Mesenchymal stem cell (in vitro differentiated cells and primary cell): ENCODE data around the gene GLCE.

Source experiments
- DNase-seq: peaks from one replicate; pipeline ENCODE4 v3.0.0-alpha.2; 2013
- H2AFZ ChIP-seq: one replicate; pipeline ENCODE4 v1.6.1; 2013; ENCODE audit warnings: low read depth, mild to moderate bottlenecking, control low read depth, inconsistent platforms, low read length, moderate library complexity
- H2AK5ac ChIP-seq: 2 replicates; pipeline ENCODE4 v1.6.1; 2013; ENCODE audit warnings: low read length, moderate library complexity, mild to moderate bottlenecking, inconsistent platforms; ENCODE audit not compliant: severe bottlenecking
- H2BK120ac ChIP-seq: one replicate; pipeline ENCODE4 v1.6.1; 2013; ENCODE audit warnings: low read depth, mild to moderate bottlenecking, inconsistent platforms, low read length, moderate library complexity
- H2BK12ac ChIP-seq, 2 experiments: one replicate each; pipeline ENCODE4 v1.6.1; 2013; ENCODE audit warnings: inconsistent platforms in 2 of 2, low read length in 2 of 2, mild to moderate bottlenecking in 2 of 2, moderate library complexity in 2 of 2, control low read depth in 1 of 2
- H2BK15ac ChIP-seq: one replicate; pipeline ENCODE4 v1.6.1; 2013; ENCODE audit warnings: mild to moderate bottlenecking, low read depth, inconsistent platforms; ENCODE audit not compliant: poor library complexity, severe bottlenecking
- H2BK5ac ChIP-seq: 2 replicates; pipeline ENCODE4 v1.6.1; 2013; ENCODE audit warnings: low read depth, mild to moderate bottlenecking, low read length, control low read depth, inconsistent platforms; ENCODE audit not compliant: poor library complexity, severe bottlenecking
- H3K14ac ChIP-seq, 2 experiments: one replicate each; pipeline ENCODE4 v1.6.1; 2013; ENCODE audit warnings: inconsistent platforms in 2 of 2, low read length in 2 of 2, control low read depth in 1 of 2, mild to moderate bottlenecking in 1 of 2, moderate library complexity in 1 of 2
- H3K18ac ChIP-seq, 2 experiments: one replicate each; pipeline ENCODE4 v1.6.1; 2013; ENCODE audit warnings: inconsistent platforms in 2 of 2, low read length in 2 of 2, control low read depth in 1 of 2, low read depth in 1 of 2, mild to moderate bottlenecking in 1 of 2
- H3K23ac ChIP-seq, 2 experiments: one replicate each; pipeline ENCODE4 v1.6.1; 2013; ENCODE audit warnings: inconsistent platforms in 2 of 2, low read length in 2 of 2, mild to moderate bottlenecking in 2 of 2, moderate library complexity in 2 of 2, control low read depth in 1 of 2
- H3K27ac ChIP-seq: 2 replicates; pipeline ENCODE4 v1.5.1; 2013; ENCODE audit warnings: mild to moderate bottlenecking, moderate library complexity, low read length, control low read depth, inconsistent platforms; ENCODE audit not compliant: poor library complexity, severe bottlenecking
- H3K27me3 ChIP-seq, 2 experiments: 2 replicates each; pipeline versions ENCODE4 v1.6.1 to v1.7.0; 2013; ENCODE audit warnings: low read length in 2 of 2, mild to moderate bottlenecking in 2 of 2, moderate library complexity in 2 of 2, control low read depth in 1 of 2, inconsistent platforms in 1 of 2; ENCODE audit not compliant: control insufficient read depth in 1 of 2, insufficient read depth in 1 of 2
- H3K36me3 ChIP-seq, 2 experiments: 2 replicates each; pipeline versions ENCODE4 v1.6.1 to v1.7.0; 2013; ENCODE audit warnings: low read length in 2 of 2, control low read depth in 1 of 2, inconsistent platforms in 1 of 2, low read depth in 1 of 2, mild to moderate bottlenecking in 1 of 2; ENCODE audit not compliant: insufficient read depth in 2 of 2, control insufficient read depth in 1 of 2
- H3K4ac ChIP-seq, 2 experiments: one replicate each; pipeline ENCODE4 v1.6.1; 2013; ENCODE audit warnings: inconsistent platforms in 2 of 2, low read length in 2 of 2, mild to moderate bottlenecking in 2 of 2, moderate library complexity in 2 of 2, control low read depth in 1 of 2, low read depth in 1 of 2
- H3K4me1 ChIP-seq: 2 replicates; pipeline ENCODE4 v1.6.1; 2013; ENCODE audit warnings: low read depth, low read length, control low read depth; ENCODE audit not compliant: control insufficient read depth, insufficient read depth
- H3K4me2 ChIP-seq: 2 replicates; pipeline ENCODE4 v1.6.1; 2013; ENCODE audit warnings: low read length, mild to moderate bottlenecking, inconsistent platforms; ENCODE audit not compliant: poor library complexity, severe bottlenecking
- H3K4me3 ChIP-seq, 2 experiments: 2 replicates each; pipeline versions ENCODE4 v1.5.1 to v1.7.0; 2013; ENCODE audit warnings: low read length in 2 of 2, mild to moderate bottlenecking in 2 of 2, control low read depth in 1 of 2, low read depth in 1 of 2; ENCODE audit not compliant: insufficient read depth in 1 of 2
- H3K79me1 ChIP-seq: replicated peaks from 2 replicates; pipeline ENCODE4 v1.6.1; 2013; ENCODE audit warnings: mild to moderate bottlenecking, control low read depth, low read length, inconsistent platforms; ENCODE audit not compliant: poor library complexity, severe bottlenecking
- H3K9ac ChIP-seq: 2 replicates; pipeline ENCODE4 v1.7.0; 2013; ENCODE audit warnings: mild to moderate bottlenecking, low read length, moderate library complexity
- H3K9me3 ChIP-seq: 2 replicates; pipeline ENCODE4 v1.7.0; 2013; ENCODE audit warnings: mild to moderate bottlenecking, low read length; ENCODE audit not compliant: control insufficient read depth
- H4K8ac ChIP-seq: one replicate; pipeline ENCODE4 v1.6.1; 2013; ENCODE audit warnings: inconsistent platforms, mild to moderate bottlenecking, low read length, moderate library complexity
- H4K91ac ChIP-seq: one replicate; pipeline ENCODE4 v1.6.1; 2013; ENCODE audit warnings: mild to moderate bottlenecking, low read length, inconsistent platforms
- WGBS: methylation state at CpG from one replicate; pipeline ENCODE4 v1.1.7; 2013; ENCODE audit warnings: mixed read lengths; 5-methylcytosine and 5-hydroxymethylcytosine counted together

GLCE gene

DNA sequence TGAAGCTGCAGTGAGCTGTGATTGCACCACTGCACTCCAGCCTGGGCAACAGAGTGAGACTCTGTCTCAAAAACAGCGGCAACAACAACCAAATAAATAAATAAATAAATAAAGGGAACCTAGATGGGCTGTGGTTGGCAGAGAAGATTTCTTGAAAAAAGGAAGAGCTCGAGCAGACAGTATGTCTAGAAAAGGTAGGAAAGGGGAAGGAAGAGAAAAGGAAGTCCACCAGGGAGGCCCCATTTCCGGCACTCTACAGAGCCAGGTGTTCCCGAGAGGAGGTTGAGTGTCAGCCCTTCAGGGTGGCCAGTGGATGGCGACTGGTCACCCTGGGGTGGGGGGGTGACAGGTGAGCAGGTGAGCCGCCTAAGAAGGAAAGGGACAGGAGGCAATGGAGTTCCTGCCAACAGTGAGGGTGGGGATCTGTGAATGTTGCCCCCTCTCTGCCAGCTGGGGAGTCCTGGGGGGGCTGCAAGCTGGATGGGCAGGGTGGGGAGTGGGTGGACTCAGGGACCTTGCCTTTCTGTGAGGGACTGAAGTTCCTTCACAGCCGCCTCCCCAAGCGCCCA is 153.1 kb downstream of the GLCE start:
- Histone ChIP-seq H2AK5ac (no peak overlapping the region), H2AFZ (no peak overlapping the region), H3K27ac (no peak overlapping the region), H3K36me3 (no peaks in the 10 kb centered on the region), H2BK120ac (no peak overlapping the region), H2BK12ac (no peak overlapping the region), H3K9me3 (no peaks in the 10 kb centered on the region), H2BK5ac (no peak overlapping the region), H3K18ac (no peak overlapping the region), H4K91ac (no peak overlapping the region), H3K23ac (no peak overlapping the region), H4K8ac (no peak overlapping the region), H3K27me3 (no peaks in the 10 kb centered on the region), H3K4me3 (no peak overlapping the region), H3K79me1 (no peaks in the 10 kb centered on the region), H3K4ac (no peak overlapping the region), H2BK15ac (no peak overlapping the region), H3K4me1 (peaks cover 21% of the 10 kb centered on the region), H3K4me2 (no peak overlapping the region), H3K9ac (no peak overlapping the region), H3K14ac (no peak overlapping the region)
- WGBS = 86% methylated on average over 7 of the region's 8 CpGs
- no peak for DNase-seq

DNA sequence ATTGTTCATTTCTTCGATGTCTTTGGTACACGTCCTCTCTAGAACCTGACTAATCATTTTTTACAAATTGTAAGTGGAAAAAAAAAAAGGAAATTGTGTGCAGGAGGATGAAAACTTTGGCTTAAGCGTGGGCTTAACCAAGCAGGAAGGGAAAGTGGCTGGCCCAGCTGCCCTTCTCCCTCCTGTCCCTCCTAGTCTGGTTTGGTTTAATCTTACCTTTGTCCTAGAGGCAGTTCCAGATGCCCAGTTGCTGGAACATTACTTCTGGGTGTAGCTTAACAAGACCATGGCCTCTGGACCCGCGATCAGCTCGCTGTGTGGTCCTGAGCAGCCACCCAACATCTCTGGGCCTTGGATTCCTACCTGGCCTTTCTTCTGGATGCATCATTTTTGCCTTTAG is 153.7 kb downstream of the GLCE start:
- H3K4me2 ChIP-seq = no peak overlapping the region
- H3K36me3 ChIP-seq = no peaks in the 10 kb centered on the region
- H4K91ac ChIP-seq = no peak overlapping the region
- no peak overlapping the region for H2BK12ac ChIP-seq
- H2BK120ac ChIP-seq = no peak overlapping the region
- no peaks in the 10 kb centered on the region for H3K79me1 ChIP-seq
- H3K4me3 ChIP-seq = no peak overlapping the region
- H2AK5ac ChIP-seq = no peak overlapping the region
- H3K14ac ChIP-seq = no peak overlapping the region
- H3K9me3 ChIP-seq = no peaks in the 10 kb centered on the region
- H4K8ac ChIP-seq = no peak overlapping the region
- H2AFZ ChIP-seq = no peak overlapping the region
- over 99% methylated on average over 4 of the region's 6 CpGs for WGBS
- peaks cover 21% of the 10 kb centered on the region for H3K4me1 ChIP-seq
- H3K18ac ChIP-seq = no peak overlapping the region
- no peak overlapping the region for H3K27ac ChIP-seq
- no peak overlapping the region for H3K23ac ChIP-seq
- no peak overlapping the region for H2BK15ac ChIP-seq
- DNase-seq = no peak
- no peaks in the 10 kb centered on the region for H3K27me3 ChIP-seq
- no peak overlapping the region for H3K4ac ChIP-seq
- H2BK5ac ChIP-seq = no peak overlapping the region
- H3K9ac ChIP-seq = no peak overlapping the region

DNA sequence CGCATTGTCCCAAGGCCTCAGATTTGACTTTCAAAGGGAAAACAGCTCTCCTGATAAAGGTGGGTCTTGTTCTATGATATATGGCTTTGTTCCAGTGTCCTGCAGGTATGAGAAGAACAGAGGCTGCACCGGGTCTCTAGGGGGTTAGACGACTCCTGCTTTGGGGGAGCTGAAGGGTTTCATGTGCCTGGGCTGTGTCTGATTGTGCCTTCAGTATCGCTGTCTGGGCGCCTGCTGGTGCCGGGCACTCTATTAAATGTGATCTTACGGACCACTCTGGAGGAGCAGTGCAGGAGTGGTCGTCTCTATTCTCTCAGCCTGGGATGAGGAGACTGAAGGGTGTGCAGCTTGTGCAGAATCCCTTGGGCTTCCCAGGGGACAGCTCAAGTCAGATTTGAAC is 154.3 kb downstream of the GLCE start:
- Histone ChIP-seq H3K18ac (no peak overlapping the region), H2BK12ac (no peak overlapping the region), H3K4me1 (peaks cover 21% of the 10 kb centered on the region), H3K9me3 (no peaks in the 10 kb centered on the region), H3K4me3 (no peak overlapping the region), H2BK5ac (no peak overlapping the region), H3K23ac (no peak overlapping the region), H2AFZ (no peak overlapping the region), H3K9ac (no peak overlapping the region), H3K4me2 (no peak overlapping the region), H3K27me3 (peaks cover 0 to 1% of the 10 kb centered on the region in 2 experiments), H2BK120ac (no peak overlapping the region), H3K36me3 (no peaks in the 10 kb centered on the region), H3K79me1 (no peaks in the 10 kb centered on the region), H2AK5ac (no peak overlapping the region), H4K8ac (no peak overlapping the region), H2BK15ac (no peak overlapping the region), H3K4ac (no peak overlapping the region), H4K91ac (no peak overlapping the region), H3K14ac (no peak overlapping the region), H3K27ac (no peak overlapping the region)
- WGBS = 95% methylated on average over 8 of the region's 8 CpGs
- no peak for DNase-seq

DNA sequence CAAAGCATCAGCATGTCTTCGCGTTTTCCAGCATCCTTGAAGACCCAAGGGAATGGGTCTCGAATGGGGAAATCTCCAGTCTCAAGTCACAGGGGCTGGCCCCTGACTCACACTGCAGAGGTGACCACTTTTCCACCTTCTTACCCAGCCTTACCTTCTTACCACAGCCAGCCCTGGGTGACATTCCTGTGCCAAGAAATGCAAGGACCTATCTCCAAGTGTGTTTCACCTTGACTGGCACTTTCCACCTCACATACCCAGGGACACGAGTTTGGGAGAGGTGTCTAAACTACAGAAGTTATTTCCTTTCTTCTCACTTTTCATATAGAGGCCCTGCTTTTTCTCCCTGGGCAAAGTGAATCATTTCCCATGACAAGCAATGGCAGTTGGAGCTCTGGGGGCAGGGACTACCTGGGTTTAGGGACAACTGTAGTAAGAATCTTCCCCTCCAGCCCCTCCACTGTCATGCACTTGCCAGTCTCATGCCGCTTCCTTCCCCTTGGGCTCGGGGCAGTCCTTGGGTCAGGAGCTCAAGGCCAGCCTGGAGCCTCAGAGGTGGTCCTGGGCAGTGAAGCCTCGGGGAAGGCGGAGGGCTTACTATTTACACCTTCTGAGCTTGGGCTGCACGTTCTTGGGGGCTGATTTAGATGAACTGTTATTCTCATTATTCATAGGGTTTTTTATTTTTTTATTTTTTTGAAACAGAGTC is 155.1 kb downstream of the GLCE start:
- Histone ChIP-seq H2BK120ac (no peak overlapping the region), H2AFZ (no peak overlapping the region), H2BK5ac (no peak overlapping the region), H4K91ac (no peak overlapping the region), H4K8ac (no peak overlapping the region), H3K18ac (no peak overlapping the region), H3K79me1 (no peaks in the 10 kb centered on the region), H3K27ac (no peak overlapping the region), H2AK5ac (no peak overlapping the region), H3K9ac (no peak overlapping the region), H3K4me1 (peaks cover 21% of the 10 kb centered on the region), H3K14ac (no peak overlapping the region), H2BK15ac (no peak overlapping the region), H3K4me2 (no peak overlapping the region), H3K27me3 (peaks cover 0 to 3% of the 10 kb centered on the region in 2 experiments), H3K4ac (no peak overlapping the region), H3K36me3 (no peaks in the 10 kb centered on the region), H3K23ac (no peak overlapping the region), H3K4me3 (no peak overlapping the region), H2BK12ac (no peak overlapping the region), H3K9me3 (no peaks in the 10 kb centered on the region)
- DNase-seq = no peak
- WGBS = 94% methylated on average over 7 of the region's 9 CpGs
